Measurements from ENCODE around the gene TTC9B.

DNA sequence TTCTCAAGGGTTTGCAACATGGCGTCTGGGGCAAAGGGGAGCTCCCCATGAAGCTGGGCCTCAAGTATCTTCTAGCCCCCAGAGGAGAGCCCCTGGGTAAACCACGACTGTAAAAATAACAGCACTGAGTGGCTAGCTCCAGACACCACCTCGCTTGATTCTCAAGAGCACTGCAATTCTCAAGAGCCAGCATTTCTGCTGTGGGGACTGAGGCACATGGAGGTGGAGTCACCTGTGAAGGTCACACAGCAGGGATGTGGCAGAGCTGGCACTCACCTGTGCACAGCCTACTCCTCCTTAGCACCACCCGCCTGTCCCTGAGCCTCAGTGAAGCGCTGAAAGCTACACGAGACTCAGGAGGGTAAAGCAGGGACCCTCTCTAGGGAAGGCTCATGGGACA is 29.0 kb upstream of the TTC9B start:
- TF ChIP-seq YY1 (IDR thresholded peaks at IDR 0.05; ENCODE audit: insufficient read depth, insufficient read length), result no peak
- no peak for TF ChIP-seq ZNF274 (IDR thresholded peaks at IDR 0.05; ENCODE audit: low read depth, low read length)
